SK-N-SH (cell line): ENCODE measurements around the gene TBX15. TPM values are rescaled to one million over a fixed set of nuclear protein-coding genes. Genes with fewer than 3 reads are reported as not detected.

Experiments
- CTCF ChIA-PET: fragments of 300-600, 350-600 bp; formaldehyde crosslinking; extraction: SDS; loops from one replicate; lab custom pipeline; 2021; lab: Yijun Ruan, JAX
- POLR2A ChIA-PET: fragments of 350-600 bp; sonication (Branson Sonifier 250); formaldehyde crosslinking; extraction: SDS; loops from one replicate; lab custom pipeline; 2020; ENCODE audit warnings: antibody characterized with exemption, inconsistent platforms; lab: Yijun Ruan, JAX
- DNase-seq: peaks from one replicate; pipeline ENCODE4 v3.0.0; 2012
- H2AFZ ChIP-seq: fragments of 200-600 bp; sonication (generic); 2 replicates; pipeline ENCODE4 v1.8.1; 2016; ENCODE audit warnings: antibody characterized with exemption, mild to moderate bottlenecking, low read depth
- H3F3A ChIP-seq: fragments of 200-600 bp; sonication (generic); replicated peaks from 2 replicates; pipeline ENCODE3; 2016; ENCODE audit warnings: antibody characterized with exemption, mild to moderate bottlenecking; ENCODE audit not compliant: insufficient read depth
- H3K27ac ChIP-seq, 2 experiments: fragments of 200-500 bp in 1 of 2; fragments of 200-600 bp in 1 of 2; sonication (Bioruptor generic) in 1 of 2; sonication (generic), shearing (Covaris generic) in 1 of 2; 2 replicates each; pipeline versions ENCODE4 v1.5.1 to v1.6.1; 2014 to 2016; ENCODE audit warnings: low read depth in 2 of 2, inconsistent platforms in 1 of 2, low read length in 1 of 2, mild to moderate bottlenecking in 1 of 2, mixed read lengths in 1 of 2
- H3K27me3 ChIP-seq: fragments of 200-600 bp; sonication (generic), shearing (Covaris generic); 2 replicates; pipeline ENCODE4 v1.6.1; 2016; ENCODE audit warnings: mixed run types; ENCODE audit not compliant: insufficient read depth
- H3K36me3 ChIP-seq, 2 experiments: fragments of 200-500 bp in 1 of 2; fragments of 200-600 bp in 1 of 2; sonication (Bioruptor generic) in 1 of 2; sonication (generic) in 1 of 2; replicated peaks in 1 of 2; 2 replicates each; pipeline versions ENCODE3 to v1.5.1; 2014 to 2016; ENCODE audit warnings: low read length in 1 of 2, mild to moderate bottlenecking in 1 of 2; ENCODE audit not compliant: insufficient read depth in 2 of 2, control insufficient read depth in 1 of 2
- H3K4me1 ChIP-seq, 2 experiments: fragments of 200-500 bp in 1 of 2; fragments of 200-600 bp in 1 of 2; sonication (Bioruptor generic) in 1 of 2; sonication (generic), shearing (Covaris generic) in 1 of 2; 2 replicates each; pipeline versions ENCODE4 v1.5.1 to v1.6.1; 2014 to 2016; ENCODE audit warnings: low read depth in 1 of 2, low read length in 1 of 2, mixed run types in 1 of 2; ENCODE audit not compliant: insufficient read depth in 2 of 2, control insufficient read depth in 1 of 2
- H3K4me2 ChIP-seq: fragments of 200-600 bp; sonication (generic), shearing (Covaris generic); 2 replicates; pipeline ENCODE4 v1.6.1; 2017; ENCODE audit warnings: mixed run types
- H3K4me3 ChIP-seq, 2 experiments: fragments of 200-500 bp in 1 of 2; fragments of 200-600 bp in 1 of 2; sonication (Bioruptor generic) in 1 of 2; sonication (generic), shearing (Covaris generic) in 1 of 2; 2 replicates each; pipeline versions ENCODE4 v1.5.1 to v1.8.1; 2014 to 2016; ENCODE audit warnings: low read depth in 2 of 2, inconsistent platforms in 1 of 2, low read length in 1 of 2, mild to moderate bottlenecking in 1 of 2, mixed read lengths in 1 of 2, moderate library complexity in 1 of 2
- H3K79me2 ChIP-seq: fragments of 200-600 bp; sonication (generic); 2 replicates; pipeline ENCODE4 v1.8.1; 2017; ENCODE audit warnings: mild to moderate bottlenecking; ENCODE audit not compliant: insufficient read depth
- H3K9ac ChIP-seq: fragments of 200-600 bp; sonication (generic); 2 replicates; pipeline ENCODE4 v1.6.1; 2017; ENCODE audit warnings: mixed run types
- H3K9me2 ChIP-seq: fragments of 200-600 bp; sonication (generic); 2 replicates; pipeline ENCODE4 v1.6.1; 2017; ENCODE audit warnings: mixed run types
- H3K9me3 ChIP-seq: fragments of 200-600 bp; sonication (generic); 2 replicates; pipeline ENCODE4 v1.6.1; 2017; ENCODE audit warnings: mixed run types, mild to moderate bottlenecking, moderate library complexity
- H4K20me1 ChIP-seq: fragments of 200-600 bp; sonication (generic); 2 replicates; pipeline ENCODE4 v1.6.1; 2017; ENCODE audit warnings: mild to moderate bottlenecking, mixed run types; ENCODE audit not compliant: insufficient read depth
- EP300 ChIP-seq, 2 experiments: IDR thresholded peaks; 2 replicates each; pipeline versions ENCODE4 v1.4.0 to v1.6.1; 2012; ENCODE audit warnings: borderline replicate concordance in 1 of 2, low read depth in 1 of 2, low read length in 1 of 2
- EZH2phosphoT487 ChIP-seq: fragments of 200-600 bp; sonication (generic); IDR thresholded peaks from 2 replicates; pipeline ENCODE4 v1.6.1; 2017; ENCODE audit warnings: low read depth, mixed run types, mild to moderate bottlenecking, antibody characterized with exemption, moderate library complexity, borderline replicate concordance
- FOXM1 ChIP-seq: IDR thresholded peaks from 2 replicates; pipeline ENCODE4 v1.4.0; 2012; ENCODE audit warnings: low read depth, mild to moderate bottlenecking
- GABPA ChIP-seq: IDR thresholded peaks from 2 replicates; pipeline ENCODE4 v1.4.0; 2012; ENCODE audit warnings: low read depth, mild to moderate bottlenecking
- GATA2 ChIP-seq: sonication (generic); formaldehyde crosslinking; IDR thresholded peaks from 2 replicates; pipeline ENCODE4 v1.5.0; 2020; ENCODE audit warnings: mild to moderate bottlenecking, missing genetic modification reagents
- MEF2A ChIP-seq: IDR thresholded peaks from 2 replicates; pipeline ENCODE4 v1.4.0; 2012; ENCODE audit warnings: low read depth, borderline replicate concordance
- MXI1 ChIP-seq: IDR thresholded peaks from 2 replicates; pipeline ENCODE4 v1.6.1; 2012; ENCODE audit warnings: mild to moderate bottlenecking, low read depth, low read length, improper control_type of control experiment
- POLR2AphosphoS5 ChIP-seq: IDR thresholded peaks from 2 replicates; pipeline ENCODE4 v1.6.1; 2012; ENCODE audit warnings: low read depth, low read length
- RAD21 ChIP-seq: IDR thresholded peaks from 2 replicates; pipeline ENCODE4 v1.6.1; 2012; ENCODE audit warnings: mild to moderate bottlenecking, low read length
- RCOR1 ChIP-seq: fragments of 150-350 bp; IDR thresholded peaks from 2 replicates; pipeline ENCODE4 v1.6.1; 2017; ENCODE audit warnings: antibody characterized with exemption, low read length
- RXRA ChIP-seq: IDR thresholded peaks from 2 replicates; pipeline ENCODE4 v1.4.0; 2012; ENCODE audit warnings: low read depth, mild to moderate bottlenecking, borderline replicate concordance
- SIN3A ChIP-seq: IDR thresholded peaks from 2 replicates; pipeline ENCODE4 v1.6.1; 2012; ENCODE audit warnings: low read depth, mild to moderate bottlenecking, low read length, moderate library complexity, borderline replicate concordance
- SMC3 ChIP-seq: IDR thresholded peaks from 2 replicates; pipeline ENCODE4 v1.6.1; 2012; ENCODE audit warnings: low read depth, low read length, improper control_type of control experiment
- TCF12 ChIP-seq: IDR thresholded peaks from 2 replicates; pipeline ENCODE4 v1.4.0; 2012
- TEAD4 ChIP-seq: IDR thresholded peaks from 2 replicates; pipeline ENCODE4 v1.4.0; 2012; ENCODE audit warnings: mild to moderate bottlenecking, borderline replicate concordance; ENCODE audit not compliant: insufficient read depth
- YY1 ChIP-seq: IDR thresholded peaks from 2 replicates; pipeline ENCODE4 v1.4.0; 2012; ENCODE audit warnings: low read depth, mild to moderate bottlenecking
- ZBTB33 ChIP-seq: IDR thresholded peaks from 2 replicates; pipeline ENCODE4 v1.4.0; 2012; ENCODE audit warnings: low read depth, borderline replicate concordance
- WGBS: methylation state at CpG from one replicate; pipeline ENCODE4 v1.1.6; 2017; ENCODE audit warnings: low lambda C conversion rate; 5-methylcytosine and 5-hydroxymethylcytosine counted together
- polyA plus RNA-seq, 3 experiments: library from polyadenylated mRNA; depleted of rRNA; stranded (reverse); fragments of >200 nt; gene quantifications; 2 replicates each; pipeline ENCODE4 v1.2.3, GENCODE V29; 2012
- TF ChIP-seq, protein P1 (sequence below): IDR thresholded peaks from 2 replicates; pipeline ENCODE4; 2012
- TF ChIP-seq, protein P2 (sequence below): IDR thresholded peaks from 2 replicates; pipeline ENCODE4 v1.6.1; 2012; ENCODE audit warnings: mild to moderate bottlenecking, low read depth, low read length, moderate library complexity
- TF ChIP-seq, protein P3 (sequence below): IDR thresholded peaks from 2 replicates; pipeline ENCODE4 v1.4.0; 2012; ENCODE audit warnings: low read depth

Gene TBX15
- polyA plus RNA-seq, 1 of the 3 experiments (the other 2 are of a cell fraction), result 0.02 TPM

GRCh38 chr1:118868387-118868786 lies 119.8 kb downstream of the TBX15 start (continued):
- TF ChIP-seq ZBTB33 (no peak), GABPA (no peak), MEF2A (no peak), RCOR1 (no peak), RAD21 (no peak), YY1 (no peak), TCF12 (no peak), MXI1 (no peak), POLR2AphosphoS5 (no peak)
- TF ChIP-seq, protein P1, sequence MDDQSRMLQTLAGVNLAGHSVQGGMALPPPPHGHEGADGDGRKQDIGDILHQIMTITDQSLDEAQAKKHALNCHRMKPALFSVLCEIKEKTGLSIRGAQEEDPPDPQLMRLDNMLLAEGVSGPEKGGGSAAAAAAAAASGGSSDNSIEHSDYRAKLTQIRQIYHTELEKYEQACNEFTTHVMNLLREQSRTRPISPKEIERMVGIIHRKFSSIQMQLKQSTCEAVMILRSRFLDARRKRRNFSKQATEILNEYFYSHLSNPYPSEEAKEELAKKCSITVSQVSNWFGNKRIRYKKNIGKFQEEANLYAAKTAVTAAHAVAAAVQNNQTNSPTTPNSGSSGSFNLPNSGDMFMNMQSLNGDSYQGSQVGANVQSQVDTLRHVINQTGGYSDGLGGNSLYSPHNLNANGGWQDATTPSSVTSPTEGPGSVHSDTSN, result no peak
- TF ChIP-seq, all 33 proteins: peak for 0

DNA sequence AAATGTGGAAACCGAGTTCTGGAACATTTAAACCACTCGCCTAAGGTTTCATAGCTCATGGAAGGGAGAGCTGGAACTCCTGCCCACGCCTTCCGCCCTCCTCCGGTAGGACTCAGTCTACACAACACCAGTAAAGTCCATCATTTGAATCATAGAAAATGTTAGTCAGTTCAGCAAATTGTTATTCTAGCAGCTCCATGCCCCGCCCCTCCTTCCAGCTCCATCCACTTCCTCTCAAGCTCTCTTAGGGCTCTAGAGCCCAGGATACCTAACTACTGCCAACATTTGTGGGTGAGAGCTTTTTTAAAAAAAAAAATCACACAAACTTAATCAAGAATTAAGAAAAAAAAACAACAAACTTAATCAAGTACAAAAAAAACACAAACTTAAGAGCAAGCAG lies 121.8 kb downstream of the TBX15 start:
- DNase-seq, result no peak
- no peaks in the 10 kb centered on the region for H4K20me1 ChIP-seq
- H2AFZ ChIP-seq, result no peak overlapping the region
- no peaks in the 10 kb centered on the region for H3K4me1 ChIP-seq
- H3K9ac ChIP-seq, result no peak overlapping the region
- no peak for TF ChIP-seq TEAD4
- no peak for TF ChIP-seq EZH2phosphoT487
- no peak for TF ChIP-seq SIN3A
- TF ChIP-seq, protein P2, sequence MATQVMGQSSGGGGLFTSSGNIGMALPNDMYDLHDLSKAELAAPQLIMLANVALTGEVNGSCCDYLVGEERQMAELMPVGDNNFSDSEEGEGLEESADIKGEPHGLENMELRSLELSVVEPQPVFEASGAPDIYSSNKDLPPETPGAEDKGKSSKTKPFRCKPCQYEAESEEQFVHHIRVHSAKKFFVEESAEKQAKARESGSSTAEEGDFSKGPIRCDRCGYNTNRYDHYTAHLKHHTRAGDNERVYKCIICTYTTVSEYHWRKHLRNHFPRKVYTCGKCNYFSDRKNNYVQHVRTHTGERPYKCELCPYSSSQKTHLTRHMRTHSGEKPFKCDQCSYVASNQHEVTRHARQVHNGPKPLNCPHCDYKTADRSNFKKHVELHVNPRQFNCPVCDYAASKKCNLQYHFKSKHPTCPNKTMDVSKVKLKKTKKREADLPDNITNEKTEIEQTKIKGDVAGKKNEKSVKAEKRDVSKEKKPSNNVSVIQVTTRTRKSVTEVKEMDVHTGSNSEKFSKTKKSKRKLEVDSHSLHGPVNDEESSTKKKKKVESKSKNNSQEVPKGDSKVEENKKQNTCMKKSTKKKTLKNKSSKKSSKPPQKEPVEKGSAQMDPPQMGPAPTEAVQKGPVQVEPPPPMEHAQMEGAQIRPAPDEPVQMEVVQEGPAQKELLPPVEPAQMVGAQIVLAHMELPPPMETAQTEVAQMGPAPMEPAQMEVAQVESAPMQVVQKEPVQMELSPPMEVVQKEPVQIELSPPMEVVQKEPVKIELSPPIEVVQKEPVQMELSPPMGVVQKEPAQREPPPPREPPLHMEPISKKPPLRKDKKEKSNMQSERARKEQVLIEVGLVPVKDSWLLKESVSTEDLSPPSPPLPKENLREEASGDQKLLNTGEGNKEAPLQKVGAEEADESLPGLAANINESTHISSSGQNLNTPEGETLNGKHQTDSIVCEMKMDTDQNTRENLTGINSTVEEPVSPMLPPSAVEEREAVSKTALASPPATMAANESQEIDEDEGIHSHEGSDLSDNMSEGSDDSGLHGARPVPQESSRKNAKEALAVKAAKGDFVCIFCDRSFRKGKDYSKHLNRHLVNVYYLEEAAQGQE, result no peak
- no peak for TF ChIP-seq FOXM1
- TF ChIP-seq, protein P3, sequence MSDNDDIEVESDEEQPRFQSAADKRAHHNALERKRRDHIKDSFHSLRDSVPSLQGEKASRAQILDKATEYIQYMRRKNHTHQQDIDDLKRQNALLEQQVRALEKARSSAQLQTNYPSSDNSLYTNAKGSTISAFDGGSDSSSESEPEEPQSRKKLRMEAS, result no peak
- no peak for TF ChIP-seq RXRA
- TF ChIP-seq GATA2, result no peak
- TF ChIP-seq EP300 (IDR thresholded peaks at IDR 0.05; ENCODE audit: borderline replicate concordance in 1 of 2, low read depth in 1 of 2, low read length in 1 of 2), result no peak
- TF ChIP-seq POLR2AphosphoS5, result no peak
- no peak for TF ChIP-seq SMC3
- no peaks in the 10 kb centered on the region for H3K27me3 ChIP-seq
- no peaks in the 10 kb centered on the region for H3F3A ChIP-seq
- POLR2A ChIA-PET, result no interaction called here
- H3K4me3 ChIP-seq, result no peak overlapping the region
- H3K27ac ChIP-seq, result no peak overlapping the region
- H3K4me2 ChIP-seq, result no peak overlapping the region
- no peaks in the 10 kb centered on the region for H3K79me2 ChIP-seq
- no peaks in the 10 kb centered on the region for H3K9me3 ChIP-seq
- 19% methylated on average over 6 of the region's 6 CpGs for WGBS
- no peaks in the 10 kb centered on the region for H3K9me2 ChIP-seq
- CTCF ChIA-PET, result no interaction called here
- no peaks in the 10 kb centered on the region for H3K36me3 ChIP-seq
